GM23338 (cell line): ENCODE results near the gene GOSR2. TPM values are rescaled to one million over a fixed set of nuclear protein-coding genes. Genes with fewer than 3 reads are reported as not detected.
"Not testable (repeated sequence)": the region's sequence is repeated elsewhere in the genome, so short reads cannot be mapped to it uniquely, and the experiment has no call there.

ENCODE experiments used
- ATAC-seq: fragments of 200-7000 bp; cut with Tn5 transposase; 3 replicates; pipeline ENCODE4 v1.9.1; 2020
- DNase-seq: peaks from one replicate; pipeline ENCODE4 v3.0.0-alpha.2; 2015; ENCODE audit warnings: low spot score
- H2AFZ ChIP-seq: fragments of 200-600 bp; sonication (generic); 2 replicates; pipeline ENCODE4 v1.8.0; 2016; ENCODE audit warnings: antibody characterized with exemption, mild to moderate bottlenecking, moderate library complexity
- H3F3A ChIP-seq: fragments of 200-600 bp; sonication (generic); replicated peaks from 2 replicates; pipeline ENCODE4 v1.8.0; 2017; ENCODE audit warnings: antibody characterized with exemption, mixed run types, low read depth
- H3K27ac ChIP-seq: fragments of 200-600 bp; sonication (generic); 2 replicates; pipeline ENCODE4 v1.6.1; 2016; ENCODE audit warnings: low read depth
- H3K27me3 ChIP-seq: fragments of 200-600 bp; sonication (generic); 2 replicates; pipeline ENCODE4 v1.8.0; 2016; ENCODE audit warnings: mild to moderate bottlenecking, mixed run types, moderate library complexity; ENCODE audit not compliant: insufficient read depth
- H3K36me3 ChIP-seq: fragments of 200-600 bp; sonication (generic); 2 replicates; pipeline ENCODE4 v1.8.0; 2016; ENCODE audit warnings: mild to moderate bottlenecking; ENCODE audit not compliant: insufficient read depth
- H3K4me1 ChIP-seq: fragments of 200-600 bp; sonication (generic); 2 replicates; pipeline ENCODE4 v1.8.0; 2016; ENCODE audit warnings: mild to moderate bottlenecking, moderate library complexity; ENCODE audit not compliant: insufficient read depth
- H3K4me2 ChIP-seq: fragments of 200-600 bp; sonication (generic); 2 replicates; pipeline ENCODE4 v1.7.1; 2017; ENCODE audit warnings: mixed run types
- H3K4me3 ChIP-seq: fragments of 200-600 bp; sonication (generic); 2 replicates; pipeline ENCODE4 v1.6.1; 2016; ENCODE audit warnings: mixed run types
- H3K79me2 ChIP-seq: fragments of 200-600 bp; sonication (generic); replicated peaks from 2 replicates; pipeline ENCODE4 v1.8.0; 2017; ENCODE audit warnings: mild to moderate bottlenecking; ENCODE audit not compliant: insufficient read depth
- H3K9me2 ChIP-seq: fragments of 200-600 bp; sonication (generic); 2 replicates; pipeline ENCODE4 v1.8.0; 2017; ENCODE audit not compliant: insufficient read depth
- H4K20me1 ChIP-seq: fragments of 200-600 bp; sonication (generic); replicated peaks from 2 replicates; pipeline ENCODE4 v1.8.0; 2017; ENCODE audit warnings: mild to moderate bottlenecking; ENCODE audit not compliant: insufficient read depth
- H3K27ac Mint-ChIP-seq: 2 replicates; pipeline ENCODE4 v1.8.0; 2020; ENCODE audit warnings: inconsistent platforms, mild to moderate bottlenecking, moderate library complexity, mixed read lengths
- H3K27me3 Mint-ChIP-seq: 3 replicates; pipeline ENCODE4 v1.8.0; 2022; ENCODE audit warnings: low read depth, mild to moderate bottlenecking, moderate library complexity, mixed read lengths, inconsistent platforms; ENCODE audit not compliant: insufficient read depth, poor library complexity
- H3K36me3 Mint-ChIP-seq: 3 replicates; pipeline ENCODE4 v1.8.0; 2021; ENCODE audit warnings: low read depth, mild to moderate bottlenecking, inconsistent platforms, moderate library complexity, mixed read lengths
- H3K4me1 Mint-ChIP-seq: 3 replicates; pipeline ENCODE4 v1.8.0; 2020; ENCODE audit warnings: mild to moderate bottlenecking, inconsistent platforms, mixed read lengths
- H3K4me3 Mint-ChIP-seq: 3 replicates; pipeline ENCODE4 v1.8.0; 2021; ENCODE audit warnings: moderate library complexity, mild to moderate bottlenecking, inconsistent platforms, mixed read lengths
- H3K9me3 Mint-ChIP-seq: 3 replicates; pipeline ENCODE4 v1.8.0; 2020; ENCODE audit warnings: moderate library complexity, mild to moderate bottlenecking, inconsistent platforms, mixed read lengths
- CREB1 ChIP-seq: fragments of 250-450 bp; sonication (Bioruptor Pico); IDR thresholded peaks from 2 replicates; pipeline ENCODE4 v1.5.0; 2020; ENCODE audit warnings: low read depth, mild to moderate bottlenecking, moderate library complexity
- CTCF ChIP-seq, 2 experiments: fragments of 200-600 bp in 1 of 2; sonication (generic) in 1 of 2; conservative IDR thresholded peaks; 2 replicates each; pipeline versions ENCODE4 v1.5.1 to v1.6.1; 2016 to 2017; ENCODE audit warnings: antibody characterized with exemption in 2 of 2, low read depth in 2 of 2, mild to moderate bottlenecking in 2 of 2, moderate library complexity in 1 of 2
- EZH2 ChIP-seq: fragments of 200-600 bp; sonication (generic); IDR thresholded peaks from one replicate; pipeline ENCODE4 v1.8.0; 2017; ENCODE audit warnings: antibody characterized with exemption, mild to moderate bottlenecking, low read depth; ENCODE audit not compliant: unreplicated experiment
- EZH2phosphoT487 ChIP-seq: fragments of 200-600 bp; sonication (generic); IDR thresholded peaks from one replicate; pipeline ENCODE4 v1.8.1; 2018; ENCODE audit warnings: antibody characterized with exemption; ENCODE audit not compliant: unreplicated experiment
- POLR2AphosphoS5 ChIP-seq: IDR thresholded peaks from 2 replicates; pipeline ENCODE4 v1.6.1; 2016; ENCODE audit warnings: antibody characterized with exemption, low read depth
- ZNF114 ChIP-seq: fragments of 250-450 bp; sonication (Bioruptor Pico); IDR thresholded peaks from 2 replicates; pipeline ENCODE4 v1.5.0; 2020; ENCODE audit warnings: mild to moderate bottlenecking, moderate library complexity
- ZNF462 ChIP-seq: fragments of 250-450 bp; sonication (Bioruptor Pico); IDR thresholded peaks from 2 replicates; pipeline ENCODE4 v1.5.0; 2020; ENCODE audit warnings: mild to moderate bottlenecking, moderate library complexity
- polyA plus RNA-seq: library from polyadenylated mRNA; unstranded; fragments of >200 nt; fragmentation: Nextera tagmentation; extraction: Ambion mirVana; gene quantifications from 2 replicates; pipeline ENCODE4 v1.2.1, GENCODE V29; 2016
- total RNA-seq: library from RNA; depleted of rRNA; stranded (reverse); fragments of >200 nt; shearing (Covaris generic); gene quantifications from 2 replicates; pipeline ENCODE4 v1.2.3, GENCODE V29; 2014

Gene GOSR2
- total and polyA plus RNA-seq, 2 experiments from 2014 or later: 33.2 to 36.2 TPM

GRCh38 chr17:46917041-46917440 is 5.9 kb upstream of the GOSR2 start:
- H3K79me2 ChIP-seq: peaks cover 2% of the 10 kb centered on the region; the same call in 1 of the 2 replicates
- H3K4me3 ChIP-seq: no peak overlapping the region
- H3K4me1 Mint-ChIP-seq: peaks cover 2% of the 10 kb centered on the region; the same call in 2 of the 3 replicates
- DNase-seq (no peak), ATAC-seq (no peak)
- no peak overlapping the region for H2AFZ ChIP-seq
- no peaks in the 10 kb centered on the region for H3K4me1 ChIP-seq
- H3K27ac ChIP-seq: no peak overlapping the region
- H3F3A ChIP-seq: no peaks in the 10 kb centered on the region
- H3K9me2 ChIP-seq: peaks cover 4% of the 10 kb centered on the region; the same call in 1 of the 2 replicates
- TF ChIP-seq POLR2AphosphoS5 (no peak), CREB1 (CRISPR knock-in tag) (no peak), ZNF462 (no peak), ZNF114 (CRISPR knock-in tag) (no peak), EZH2phosphoT487 (no peak), EZH2 (no peak)
- no peaks in the 10 kb centered on the region; the same call in 2 of the 3 replicates for H3K36me3 Mint-ChIP-seq
- H3K36me3 ChIP-seq: no peaks in the 10 kb centered on the region
- H3K4me3 Mint-ChIP-seq: no peak overlapping the region
- no peaks in the 10 kb centered on the region for H4K20me1 ChIP-seq
- H3K27me3 Mint-ChIP-seq: peaks cover 1% of the 10 kb centered on the region
- H3K4me2 ChIP-seq: no peak overlapping the region
- no peaks in the 10 kb centered on the region for H3K27me3 ChIP-seq
- H3K9me3 Mint-ChIP-seq: no peaks in the 10 kb centered on the region
- H3K27ac Mint-ChIP-seq: no peak overlapping the region

- Mint-ChIP-seq H3K27me3 (peaks cover 1% of the 10 kb centered on the region), H3K27ac (no peak overlapping the region), H3K4me3 (no peak overlapping the region), H3K36me3 (no peaks in the 10 kb centered on the region; the same call in 2 of the 3 replicates), H3K9me3 (no peaks in the 10 kb centered on the region), H3K4me1 (no peaks in the 10 kb centered on the region; the same call in 1 of the 3 replicates)
- no peaks in the 10 kb centered on the region for H3K4me1 ChIP-seq
- TF ChIP-seq ZNF114 (CRISPR knock-in tag) (no peak), CTCF (conservative IDR thresholded peaks at IDR 0.05; ENCODE audit: low read depth in 2 of 2) (peak in 1 of 2 experiments; percentile 32; a peak in 2 of 4 replicates)
- DNase-seq (peak; percentile 31), ATAC-seq (peak; percentile 71)
- H3K79me2 ChIP-seq: peaks cover 3% of the 10 kb centered on the region; the same call in 1 of the 2 replicates
- no peak overlapping the region for H2AFZ ChIP-seq
- H3K4me2 ChIP-seq: no peak overlapping the region
- no peak overlapping the region for H3K27ac ChIP-seq
- H3F3A ChIP-seq: no peaks in the 10 kb centered on the region
- H4K20me1 ChIP-seq: no peaks in the 10 kb centered on the region
- H3K36me3 ChIP-seq: no peaks in the 10 kb centered on the region
- peaks cover 5% of the 10 kb centered on the region; the same call in 1 of the 2 replicates for H3K9me2 ChIP-seq
- no peak overlapping the region for H3K4me3 ChIP-seq
- H3K27me3 ChIP-seq: no peaks in the 10 kb centered on the region
Measured at GRCh38 chr17:46917516-46917915, 5.4 kb upstream of the GOSR2 start.

GRCh38 chr17:46921962-46922361 is 998 bp upstream of the GOSR2 start:
- not testable (repeated sequence) for H3K4me1 ChIP-seq, H3K4me1 Mint-ChIP-seq, ATAC-seq, H3K9me3 Mint-ChIP-seq, H3K27me3 ChIP-seq, H3F3A ChIP-seq, H3K27ac ChIP-seq, H2AFZ ChIP-seq, H3K27me3 Mint-ChIP-seq, H3K27ac Mint-ChIP-seq, H3K36me3 ChIP-seq, H3K36me3 Mint-ChIP-seq, DNase-seq, H3K9me2 ChIP-seq
- Histone ChIP-seq H4K20me1 (peaks cover 23% of the 10 kb centered on the region), H3K4me3 (peak overlapping the region; percentile 97), H3K79me2 (peaks cover 43% of the 10 kb centered on the region), H3K4me2 (peak overlapping the region; percentile 91; the same call in 1 of the 2 replicates)
- peak overlapping the region; percentile 90 for H3K4me3 Mint-ChIP-seq
